Stimulated activated CD8-positive, alpha-beta memory T cell treated with anti-CD3 and anti-CD28 coated beads, Interleukin-4, amount 100 ng/mL, for 4 hours (primary cell): ENCODE measurements around the gene HDGFL2.

Experiments
- DNase-seq, 2 donors: peaks; one replicate each; pipeline ENCODE4 v3.0.0-alpha.2; 2020; ENCODE audit warnings: low read depth in 2 of 2, low spot score in 1 of 2

HDGFL2 gene

DNA sequence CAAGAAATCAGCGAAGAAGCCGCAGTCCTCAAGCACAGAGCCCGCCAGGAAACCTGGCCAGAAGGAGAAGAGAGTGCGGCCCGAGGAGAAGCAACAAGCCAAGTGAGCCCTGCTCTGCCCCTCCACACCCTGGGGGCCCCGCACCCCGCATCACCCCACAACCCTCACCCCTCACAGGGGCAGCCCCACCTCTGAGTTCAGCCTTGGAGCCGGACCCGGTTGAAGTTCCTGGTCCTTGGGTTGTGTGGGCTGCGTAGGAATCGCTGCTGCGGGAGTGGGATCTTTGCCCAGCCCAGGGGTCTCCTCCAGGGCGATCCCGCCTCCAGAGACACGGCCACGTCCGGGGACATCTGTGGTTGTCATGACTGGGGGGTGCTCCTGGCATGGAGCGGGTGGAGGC lies 24.2 kb downstream of the HDGFL2 start:
- DNase-seq = no peak

DNA sequence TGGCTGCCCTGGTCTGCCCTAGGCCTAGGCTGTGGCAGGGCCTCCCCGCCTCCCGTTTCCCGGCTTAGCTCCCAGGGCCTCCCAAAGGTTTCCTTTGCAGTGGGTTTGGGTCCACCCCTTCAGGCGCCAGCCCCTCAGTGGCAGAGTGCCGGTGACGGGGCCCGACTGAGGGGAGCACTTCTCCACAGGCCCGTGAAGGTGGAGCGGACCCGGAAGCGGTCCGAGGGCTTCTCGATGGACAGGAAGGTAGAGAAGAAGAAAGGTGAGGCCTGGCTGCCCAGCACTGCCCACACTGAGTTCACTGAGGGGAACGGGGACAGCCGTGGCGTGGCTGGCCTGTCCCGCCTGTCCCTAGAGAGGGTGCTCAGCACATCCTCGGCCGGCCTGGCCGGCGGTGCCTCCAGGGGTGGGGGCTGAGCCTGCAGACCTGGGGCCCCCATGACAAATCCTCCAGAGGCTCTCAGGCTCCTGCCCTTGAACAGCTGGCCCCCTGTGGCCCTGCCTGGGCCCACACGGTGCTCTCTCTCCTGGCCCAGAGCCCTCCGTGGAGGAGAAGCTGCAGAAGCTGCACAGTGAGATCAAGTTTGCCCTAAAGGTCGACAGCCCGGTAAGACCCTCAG lies 25.8 kb downstream of the HDGFL2 start:
- no peak for DNase-seq

DNA sequence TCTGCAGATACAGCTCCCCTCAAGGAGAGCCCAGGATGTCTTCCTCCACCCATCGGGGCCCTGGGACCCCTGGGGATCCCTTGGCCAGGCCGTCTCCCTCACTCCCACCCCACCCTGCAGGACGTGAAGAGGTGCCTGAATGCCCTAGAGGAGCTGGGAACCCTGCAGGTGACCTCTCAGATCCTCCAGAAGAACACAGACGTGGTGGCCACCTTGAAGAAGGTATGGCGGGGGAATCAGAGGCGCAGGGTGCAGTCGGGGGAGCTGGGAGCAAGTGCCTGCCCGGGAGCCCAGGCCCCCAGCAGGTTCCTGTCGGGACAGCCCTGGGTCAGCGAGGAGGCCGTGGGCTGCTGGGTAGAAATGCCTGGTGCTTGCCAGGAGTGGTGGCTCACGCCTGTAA lies 26.6 kb downstream of the HDGFL2 start:
- DNase-seq = no peak

DNA sequence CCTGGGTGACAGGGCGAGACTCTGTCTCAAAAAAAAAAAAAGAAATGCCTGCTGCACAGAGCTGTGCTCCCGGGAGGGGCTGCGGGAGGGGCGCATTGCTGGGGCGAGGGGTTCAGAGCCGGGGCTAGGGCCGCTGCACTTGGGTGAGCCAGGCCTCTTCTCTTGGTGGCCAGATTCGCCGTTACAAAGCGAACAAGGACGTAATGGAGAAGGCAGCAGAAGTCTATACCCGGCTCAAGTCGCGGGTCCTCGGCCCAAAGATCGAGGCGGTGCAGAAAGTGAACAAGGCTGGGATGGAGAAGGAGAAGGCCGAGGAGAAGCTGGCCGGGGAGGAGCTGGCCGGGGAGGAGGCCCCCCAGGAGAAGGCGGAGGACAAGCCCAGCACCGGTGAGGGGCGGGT lies 27.2 kb downstream of the HDGFL2 start:
- DNase-seq = no peak

- no peak for DNase-seq
These were observed 27.8 kb downstream of the HDGFL2 start for GRCh38 chr19:4499855-4500254.

- DNase-seq = no peak
These were observed 28.9 kb downstream of the HDGFL2 start for GRCh38 chr19:4500841-4501591.

DNA sequence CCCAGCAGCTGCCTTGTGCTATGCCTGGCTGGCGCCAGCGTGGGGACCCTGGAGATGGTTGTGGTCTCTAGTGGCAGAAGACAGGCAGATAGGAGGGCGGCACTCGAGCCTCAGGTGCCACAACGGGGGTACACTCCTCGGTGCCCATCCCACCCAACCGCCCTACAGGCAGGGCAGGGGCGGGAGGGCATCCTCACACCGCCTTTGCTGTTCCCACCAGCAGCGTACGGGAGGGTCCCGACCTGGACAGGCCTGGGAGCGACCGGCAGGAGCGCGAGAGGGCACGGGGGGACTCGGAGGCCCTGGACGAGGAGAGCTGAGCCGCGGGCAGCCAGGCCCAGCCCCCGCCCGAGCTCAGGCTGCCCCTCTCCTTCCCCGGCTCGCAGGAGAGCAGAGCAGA lies 29.6 kb downstream of the HDGFL2 start:
- no peak for DNase-seq

GRCh38 chr19:4502282-4503131 lies 30.4 kb downstream of the HDGFL2 start:
- no peak for DNase-seq

GRCh38 chr19:4503132-4503824 lies 31.2 kb downstream of the HDGFL2 start:
- no peak for DNase-seq

- no peak for DNase-seq
These were observed 31.7 kb downstream of the HDGFL2 start for GRCh38 chr19:4503825-4504170.

DNA sequence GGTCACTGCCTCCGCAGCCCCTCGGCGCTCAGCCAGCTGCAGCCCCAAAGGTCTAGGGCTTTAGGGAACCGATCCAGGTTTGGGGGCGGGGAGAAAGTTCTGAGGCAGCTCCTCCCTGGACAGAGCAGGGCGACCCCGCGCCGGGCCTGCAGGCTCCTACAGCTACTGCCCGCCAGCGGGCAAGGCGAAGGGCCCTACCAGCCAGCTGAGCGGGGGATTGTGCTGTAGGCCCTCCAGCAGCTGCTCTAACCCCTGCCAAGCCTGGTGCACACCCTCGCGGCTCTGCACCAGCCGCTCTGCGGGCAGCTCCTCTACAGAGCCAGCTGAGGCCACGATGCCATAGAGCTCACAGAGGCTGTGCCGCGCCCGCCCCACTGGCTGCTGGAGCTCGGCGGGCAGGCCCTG lies 32.2 kb downstream of the HDGFL2 start:
- no peak for DNase-seq

- no peak for DNase-seq
These were observed 32.9 kb downstream of the HDGFL2 start for GRCh38 chr19:4504891-4505569.

DNA sequence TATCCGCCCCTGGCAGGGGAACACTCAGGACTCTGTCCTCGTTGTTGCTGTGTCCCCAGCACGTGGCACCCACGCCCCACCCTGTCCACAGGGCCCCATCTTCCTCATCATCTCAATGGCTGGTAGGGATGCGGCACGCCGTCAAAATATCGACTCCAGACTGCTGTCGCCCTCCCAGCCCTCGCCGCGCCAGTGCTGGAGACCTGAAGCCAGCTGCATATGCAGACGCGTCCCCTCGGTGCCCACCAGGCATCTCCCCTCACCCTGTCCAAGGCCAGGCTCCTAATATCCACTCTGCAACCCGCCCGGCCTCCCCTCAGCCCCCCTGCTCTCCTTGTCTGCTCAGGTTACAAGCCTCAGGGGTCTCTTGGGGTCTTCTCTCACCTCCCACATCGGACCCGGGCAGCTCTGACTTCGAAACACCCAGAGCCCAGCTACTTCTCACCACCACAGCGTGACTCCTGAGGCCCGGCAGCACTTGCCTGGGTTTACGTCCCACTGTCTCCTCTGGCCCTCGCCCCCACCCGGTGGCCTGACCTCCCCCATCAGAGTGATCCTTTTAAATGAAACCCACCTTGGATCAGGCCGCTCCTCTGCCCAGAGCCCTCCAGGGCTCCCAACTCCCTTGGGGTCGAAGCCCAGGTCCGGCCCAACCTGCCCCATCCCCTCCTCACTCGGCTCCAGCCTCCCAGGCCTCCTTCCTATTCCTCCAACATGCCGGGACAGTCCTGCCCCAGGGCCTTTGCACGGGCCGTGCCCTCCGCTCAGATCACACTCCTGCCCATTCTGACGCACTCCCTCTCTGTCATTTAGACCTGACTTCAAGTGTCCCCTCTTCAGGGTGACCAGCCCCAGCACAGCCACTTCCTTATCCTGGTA lies 33.7 kb downstream of the HDGFL2 start:
- DNase-seq = no peak

DNA sequence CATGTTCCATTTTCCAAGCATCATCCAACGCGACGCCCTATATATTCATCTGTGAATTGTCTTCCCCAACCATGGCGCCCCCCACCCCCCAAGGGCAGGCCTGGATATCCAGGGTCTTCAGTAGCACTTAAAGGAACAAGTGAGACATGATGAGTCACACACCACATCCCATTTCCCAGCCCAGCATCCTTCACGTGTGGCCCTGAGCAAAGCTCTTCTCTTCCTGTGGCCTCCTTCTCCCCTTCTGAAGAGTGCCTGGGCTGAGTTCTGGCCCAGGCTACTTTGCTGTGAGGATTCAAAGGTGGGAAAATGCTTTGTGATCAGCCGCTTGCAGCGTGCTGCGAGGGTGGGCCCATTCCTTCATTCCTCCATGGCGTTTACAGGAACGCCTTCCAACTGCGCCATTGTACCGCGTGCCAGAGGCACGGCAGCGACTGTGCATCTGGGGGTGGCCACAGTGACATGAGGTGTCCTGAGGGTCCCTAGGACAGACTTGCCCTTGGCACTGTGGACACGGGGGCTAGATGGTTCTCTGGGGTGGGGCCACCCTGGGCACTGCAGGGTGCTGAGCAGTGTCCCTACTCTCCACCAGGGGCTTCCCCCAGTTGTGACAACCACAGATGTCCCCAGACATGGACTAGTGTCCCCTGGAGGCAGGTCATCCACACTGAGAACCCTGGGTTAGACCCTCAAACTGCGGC lies 34.5 kb downstream of the HDGFL2 start:
- no peak for DNase-seq

GRCh38 chr19:4507150-4507452 lies 35.0 kb downstream of the HDGFL2 start:
- DNase-seq = no peak

DNA sequence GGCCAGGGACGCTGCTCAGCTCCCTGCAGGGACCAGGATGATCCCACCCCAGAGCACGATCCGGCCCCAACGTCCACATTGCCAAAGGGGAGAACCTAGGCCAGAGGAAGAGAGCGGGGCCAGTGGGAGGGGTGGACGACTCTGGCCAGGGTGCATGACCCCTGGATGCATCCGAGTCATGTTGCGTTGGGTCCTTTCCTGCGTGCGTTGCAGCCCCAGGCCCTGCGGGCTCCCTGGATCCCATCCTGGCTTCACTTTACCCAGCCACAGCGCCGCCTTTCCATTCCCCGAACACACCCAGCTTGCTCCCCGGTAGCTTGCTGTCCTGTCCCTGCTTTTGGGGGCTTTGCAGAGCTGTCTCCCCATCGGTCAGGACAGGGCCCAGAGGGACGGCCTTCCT lies 35.7 kb downstream of the HDGFL2 start:
- DNase-seq = no peak

GRCh38 chr19:4508698-4509097 lies 36.6 kb downstream of the HDGFL2 start:
- no peak for DNase-seq

- DNase-seq = no peak
These were observed 38.5 kb downstream of the HDGFL2 start for GRCh38 chr19:4510435-4511255.
